Panc1 (cell line): ENCODE measurements around the gene UBAC2.
"Not testable (repeated sequence)": the region's sequence is repeated elsewhere in the genome, so short reads cannot be mapped to it uniquely, and the experiment has no call there.

Experiments
- CTCF ChIP-seq: fragments of 450-650 bp; IDR thresholded peaks from 2 replicates; pipeline ENCODE4 v1.5.1; 2017; ENCODE audit warnings: mild to moderate bottlenecking
- POLR2AphosphoS5 ChIP-seq: IDR thresholded peaks from 2 replicates; pipeline ENCODE4 v1.6.1; 2012; ENCODE audit warnings: mild to moderate bottlenecking, low read depth, low read length, moderate library complexity
- REST ChIP-seq, 2 experiments: IDR thresholded peaks; 2 replicates each; pipeline ENCODE4 v1.6.1; 2011 to 2012; ENCODE audit warnings: low read depth in 2 of 2, control low read depth in 1 of 2, low read length in 1 of 2, mild to moderate bottlenecking in 1 of 2, moderate library complexity in 1 of 2; ENCODE audit not compliant: insufficient read depth in 1 of 2
- SIN3A ChIP-seq: IDR thresholded peaks from 2 replicates; pipeline ENCODE4 v1.6.1; 2012; ENCODE audit warnings: low read depth, mild to moderate bottlenecking, low read length, moderate library complexity, borderline replicate concordance; ENCODE audit not compliant: insufficient read depth

- not testable (repeated sequence) for TF ChIP-seq CTCF; REST (IDR thresholded peaks at IDR 0.05; ENCODE audit: insufficient read depth in 1 of 2, low read depth in 2 of 2, low read length in 1 of 2); POLR2AphosphoS5; SIN3A
These were observed 49.0 kb downstream of the UBAC2 start for GRCh38 chr13:99249606-99250005.
